GM12878 (cell line): ENCODE results near the gene LCN9.

Experiments used
- CEBPB ChIP-seq, 2 experiments: fragments of 150-350 bp in 1 of 2; IDR thresholded peaks; 2 replicates each; pipeline ENCODE4 v1.6.1; 2012 to 2014; ENCODE audit warnings: low read depth in 2 of 2, low read length in 2 of 2, borderline replicate concordance in 1 of 2, inconsistent platforms in 1 of 2
- MYC ChIP-seq: IDR thresholded peaks from 2 replicates; pipeline ENCODE4 v1.6.1; 2011; ENCODE audit warnings: mild to moderate bottlenecking, low read length, moderate library complexity, inconsistent platforms; ENCODE audit not compliant: insufficient read depth, insufficient replicate concordance, insufficient read length, severe bottlenecking
- STAT3 ChIP-seq: IDR thresholded peaks from 2 replicates; pipeline ENCODE4 v1.6.1; 2011; ENCODE audit warnings: low read depth, low read length, improper control_type of control experiment

GRCh38 chr9:135701067-135701958, 38.2 kb downstream of the LCN9 start:
- TF ChIP-seq STAT3: no peak
- no peak for TF ChIP-seq CEBPB (IDR thresholded peaks at IDR 0.05; ENCODE audit: borderline replicate concordance in 1 of 2, low read depth in 2 of 2, low read length in 2 of 2)
- TF ChIP-seq MYC: no peak
